ENCODE results near the gene PCDHGA1.

PCDHGA1 gene

DNA sequence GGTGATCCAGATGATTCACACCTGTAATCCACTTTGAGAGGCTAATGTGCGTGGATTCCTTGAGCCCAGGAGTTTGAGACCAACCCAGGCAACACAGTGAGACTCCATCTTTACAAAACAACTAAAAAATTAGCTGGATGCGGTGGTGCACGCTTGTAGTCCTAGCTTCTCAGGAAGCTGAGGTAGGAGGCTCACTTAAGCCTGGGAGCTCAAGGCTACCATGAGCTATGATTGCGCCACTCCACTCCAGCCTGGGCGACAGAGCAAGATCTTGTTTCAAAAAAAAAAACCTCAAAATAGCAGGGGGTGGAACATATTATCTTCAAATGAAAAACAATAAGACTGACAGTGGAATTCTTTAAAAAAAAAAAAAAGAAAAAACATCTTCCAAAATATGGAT, 217.6 kb downstream of the PCDHGA1 start:
- no peak for DNase-seq

GRCh38 chr5:141557681-141558136, 227.4 kb downstream of the PCDHGA1 start:
- DNase-seq, result peak; percentile 93

DNA sequence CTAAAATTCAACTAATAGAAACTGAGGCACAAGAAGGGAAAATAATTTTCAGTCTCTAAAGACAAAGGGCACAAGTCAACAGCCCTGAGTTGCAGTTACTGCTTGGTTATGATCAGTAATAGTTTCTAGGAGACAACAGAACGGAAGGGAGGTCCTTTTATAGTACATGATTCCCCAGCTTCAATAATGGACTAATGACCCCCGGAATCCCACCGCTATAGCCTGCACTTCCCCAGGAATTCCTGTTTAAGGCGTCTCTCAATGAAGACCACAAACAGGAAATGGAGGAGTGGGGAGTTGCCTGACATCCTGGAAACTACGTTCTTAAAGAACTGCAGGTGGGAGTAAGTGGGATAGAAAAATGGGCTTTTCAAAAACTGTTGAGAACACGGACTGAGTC, 227.8 kb downstream of the PCDHGA1 start:
- no peak for DNase-seq

GRCh38 chr5:141559461-141559860, 229.1 kb downstream of the PCDHGA1 start:
- no peak for DNase-seq

GRCh38 chr5:141560151-141560550, 229.8 kb downstream of the PCDHGA1 start:
- no peak for DNase-seq

DNA sequence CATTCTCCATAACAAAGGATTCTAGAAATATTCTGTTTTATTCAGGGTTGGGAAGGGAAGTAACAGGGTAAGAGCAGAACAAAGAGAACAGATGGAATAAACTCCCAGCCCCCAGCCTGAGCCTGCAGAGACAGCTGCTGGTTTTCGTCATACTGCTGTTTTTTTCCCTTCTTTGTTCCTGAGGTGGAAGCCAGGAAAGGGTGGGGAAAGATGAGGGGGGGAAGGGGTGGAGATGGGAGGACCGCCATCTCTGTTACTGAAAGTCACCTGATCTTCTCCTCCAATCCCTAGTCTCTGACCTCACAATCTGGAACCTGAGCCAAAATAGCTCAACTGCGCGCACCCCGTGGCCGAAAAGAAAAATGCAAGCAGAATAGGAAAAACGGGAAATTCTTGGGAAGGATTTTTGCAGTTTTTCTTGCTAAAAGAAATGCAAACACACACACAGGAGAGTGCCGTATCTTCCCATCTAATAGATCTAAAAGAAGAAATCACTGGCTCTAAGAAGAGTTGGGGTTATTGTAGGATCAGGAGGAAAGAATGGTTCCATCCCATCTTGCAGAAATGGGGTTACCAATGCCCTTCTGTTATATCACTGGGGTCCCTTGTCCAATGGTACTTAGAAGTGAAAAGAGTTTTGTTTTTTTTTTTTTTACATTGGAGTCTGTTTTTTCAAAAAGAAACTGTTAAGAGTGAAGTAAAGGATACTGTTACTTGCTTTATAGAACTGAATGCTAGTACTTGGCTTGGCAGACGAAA, 230.6 kb downstream of the PCDHGA1 start:
- peak; percentile 95 for DNase-seq

Data from amniotic stem cell (primary cell).